ENCODE results near the gene MUC5B.

DNA sequence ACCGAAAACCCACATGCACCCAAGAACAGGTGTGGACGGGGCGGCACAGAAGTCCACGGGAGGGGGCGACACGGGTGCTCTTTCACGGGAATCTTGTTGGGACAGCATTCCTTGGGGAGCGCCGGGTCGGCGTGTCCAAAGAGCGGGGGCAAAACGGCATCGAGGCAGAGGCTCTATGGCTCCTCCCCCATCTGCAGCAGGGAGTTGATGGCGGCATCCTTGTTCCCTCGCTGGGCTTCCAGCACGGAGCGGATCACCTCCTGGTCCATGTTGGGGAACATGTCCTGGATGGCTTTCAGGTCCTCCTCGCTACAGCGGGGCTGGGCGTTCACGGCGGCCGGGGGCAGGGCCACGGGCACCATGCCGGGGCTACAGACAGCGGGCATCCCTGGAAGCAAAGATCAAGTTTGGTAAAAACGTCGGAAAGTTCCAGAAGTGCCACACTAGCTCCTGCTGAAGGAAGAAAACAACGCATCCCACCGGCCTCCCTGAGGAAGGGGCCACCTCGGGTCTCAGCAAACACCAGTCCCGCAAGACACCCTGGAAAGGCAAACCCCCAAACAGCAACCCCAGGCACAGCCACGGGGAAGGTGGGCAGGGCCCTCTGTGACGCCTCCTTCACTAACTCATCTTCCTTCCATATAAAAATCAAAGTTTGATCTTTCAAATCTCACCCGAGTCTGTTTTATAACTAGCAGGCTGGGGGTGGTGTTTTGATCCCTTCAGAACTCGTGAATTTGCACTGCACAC is 54.2 kb downstream of the MUC5B start:
- TF ChIP-seq, protein P1, sequence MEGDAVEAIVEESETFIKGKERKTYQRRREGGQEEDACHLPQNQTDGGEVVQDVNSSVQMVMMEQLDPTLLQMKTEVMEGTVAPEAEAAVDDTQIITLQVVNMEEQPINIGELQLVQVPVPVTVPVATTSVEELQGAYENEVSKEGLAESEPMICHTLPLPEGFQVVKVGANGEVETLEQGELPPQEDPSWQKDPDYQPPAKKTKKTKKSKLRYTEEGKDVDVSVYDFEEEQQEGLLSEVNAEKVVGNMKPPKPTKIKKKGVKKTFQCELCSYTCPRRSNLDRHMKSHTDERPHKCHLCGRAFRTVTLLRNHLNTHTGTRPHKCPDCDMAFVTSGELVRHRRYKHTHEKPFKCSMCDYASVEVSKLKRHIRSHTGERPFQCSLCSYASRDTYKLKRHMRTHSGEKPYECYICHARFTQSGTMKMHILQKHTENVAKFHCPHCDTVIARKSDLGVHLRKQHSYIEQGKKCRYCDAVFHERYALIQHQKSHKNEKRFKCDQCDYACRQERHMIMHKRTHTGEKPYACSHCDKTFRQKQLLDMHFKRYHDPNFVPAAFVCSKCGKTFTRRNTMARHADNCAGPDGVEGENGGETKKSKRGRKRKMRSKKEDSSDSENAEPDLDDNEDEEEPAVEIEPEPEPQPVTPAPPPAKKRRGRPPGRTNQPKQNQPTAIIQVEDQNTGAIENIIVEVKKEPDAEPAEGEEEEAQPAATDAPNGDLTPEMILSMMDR (conservative IDR thresholded peaks at IDR 0.05), result no peak
- TF ChIP-seq EZH2 (IDR thresholded peaks at IDR 0.05; ENCODE audit: low read depth), result no peak

All from PC-9 (cell line).